Measurements from ENCODE around the gene DVL2.

- TF ChIP-seq CTCF (IDR thresholded peaks at IDR 0.05) (no peak), POLR2A (IDR thresholded peaks at IDR 0.05) (no peak), POLR2AphosphoS5 (IDR thresholded peaks at IDR 0.05) (no peak)
Measured at GRCh38 chr17:7216242-7217112, 17.8 kb downstream of the DVL2 start.
